HG03159 (cell line): Measurements from ENCODE around the gene CST9.
"Not testable (repeated sequence)": the region's sequence is repeated elsewhere in the genome, so short reads cannot be mapped to it uniquely, and the experiment has no call there.

Experiments
- ATAC-seq: cut with Tn5 transposase; IDR thresholded peaks from one replicate; pipeline ENCODE4 v1.9.1; 2021; ENCODE audit warnings: mild to moderate bottlenecking, moderate library complexity; ENCODE audit not compliant: unreplicated experiment

CST9 gene

DNA sequence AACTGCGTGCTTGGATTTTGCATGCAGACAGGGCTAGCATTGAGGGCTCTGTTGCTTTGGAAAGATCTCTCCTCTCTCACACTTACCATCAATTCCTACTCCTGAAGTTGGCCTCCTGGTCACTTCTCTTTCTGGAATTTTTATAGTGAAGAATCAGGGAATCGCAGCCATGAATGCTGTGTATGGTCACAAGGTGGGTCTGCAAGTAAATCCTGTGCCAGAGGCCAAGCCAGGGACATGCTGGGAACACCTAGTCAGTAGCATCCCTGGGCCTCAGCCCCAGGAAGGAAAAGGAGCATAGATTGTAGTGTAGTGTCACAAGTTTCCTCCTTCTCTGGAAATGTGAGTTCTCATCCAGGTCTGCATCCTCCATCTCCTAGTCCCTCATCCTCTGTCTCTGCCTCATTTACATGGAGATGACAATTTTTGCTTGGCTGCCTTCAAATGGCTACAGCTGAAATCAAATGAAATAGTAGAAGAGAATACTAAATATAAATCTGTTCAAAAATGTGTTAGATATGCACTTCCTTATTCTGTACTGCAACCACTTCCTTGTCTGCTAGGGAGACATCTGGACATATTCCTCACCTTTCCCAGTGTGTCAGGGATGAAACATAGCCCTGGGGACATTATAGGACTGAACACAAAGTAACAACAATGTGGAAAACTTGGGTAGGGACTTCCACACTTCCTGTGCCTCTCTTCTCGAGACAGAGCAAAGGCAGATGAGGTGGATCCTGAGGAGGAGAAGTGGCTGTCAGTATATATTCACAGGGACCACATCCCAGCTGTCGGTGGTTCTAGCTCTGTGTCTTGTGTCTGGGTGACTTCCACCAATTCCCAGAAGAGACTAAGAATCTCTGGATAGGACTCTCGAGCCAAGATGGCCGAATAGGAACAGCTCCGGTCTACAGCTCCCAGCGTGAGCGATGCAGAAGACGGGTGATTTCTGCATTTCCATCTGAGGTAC is 17.0 kb downstream of the CST9 start:
- no peak for ATAC-seq

DNA sequence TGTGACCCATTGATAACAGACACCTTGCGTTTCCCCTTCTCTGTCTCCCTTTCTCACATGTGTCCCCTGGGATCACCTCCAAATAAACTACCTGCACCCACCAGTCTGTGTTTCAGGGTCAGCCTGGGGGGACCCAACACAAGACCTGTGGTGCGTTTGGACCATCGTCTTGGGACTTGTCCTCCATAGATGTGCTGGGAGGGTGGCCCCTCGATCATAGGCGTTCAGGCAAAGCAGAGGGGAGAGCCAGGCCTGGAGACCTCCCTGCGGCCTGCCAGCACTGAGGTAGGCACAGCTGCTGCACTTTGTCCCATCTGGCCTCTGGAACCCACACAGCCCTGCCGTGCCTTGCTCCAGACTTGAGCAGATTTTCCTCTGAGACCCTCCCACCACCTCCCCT is 18.1 kb downstream of the CST9 start:
- ATAC-seq: no peak

DNA sequence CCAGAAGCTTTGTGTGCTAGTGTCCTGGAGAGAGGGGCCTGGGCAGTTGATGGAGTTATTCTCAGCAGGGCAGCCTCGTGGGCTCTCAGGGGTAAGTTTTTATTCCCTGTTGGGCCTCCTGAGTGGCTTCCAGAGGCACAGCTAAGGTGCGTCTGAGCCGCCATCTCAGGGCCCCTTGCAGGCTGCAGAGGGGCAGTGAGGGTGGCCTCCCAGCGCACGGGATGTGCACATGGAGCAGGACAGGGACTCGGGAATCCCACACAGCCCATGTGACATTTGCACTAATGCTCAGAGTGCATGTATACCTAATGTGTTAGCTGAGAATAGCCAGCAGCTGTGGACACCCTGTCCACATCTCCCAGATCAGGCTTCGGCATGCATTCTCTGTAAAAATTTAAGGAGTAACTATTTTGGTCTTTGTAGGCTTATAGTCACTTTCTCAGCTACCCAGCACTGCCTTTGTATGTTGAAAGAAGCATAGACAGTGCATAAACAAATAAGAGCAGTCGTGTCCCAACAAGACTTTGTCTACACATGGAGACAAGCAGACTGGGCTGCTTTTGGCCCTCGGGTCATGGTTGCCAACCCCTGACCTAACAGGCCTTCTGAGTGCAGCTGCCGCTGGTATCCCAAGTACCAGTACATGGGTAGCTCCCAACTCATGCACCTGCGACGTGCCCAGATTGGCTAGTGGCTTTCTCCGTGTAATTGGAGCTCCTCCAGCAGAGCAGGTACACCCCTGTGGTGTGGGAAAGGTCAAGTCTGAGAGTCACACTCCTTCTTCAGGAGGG is 18.8 kb downstream of the CST9 start:
- no peak for ATAC-seq

DNA sequence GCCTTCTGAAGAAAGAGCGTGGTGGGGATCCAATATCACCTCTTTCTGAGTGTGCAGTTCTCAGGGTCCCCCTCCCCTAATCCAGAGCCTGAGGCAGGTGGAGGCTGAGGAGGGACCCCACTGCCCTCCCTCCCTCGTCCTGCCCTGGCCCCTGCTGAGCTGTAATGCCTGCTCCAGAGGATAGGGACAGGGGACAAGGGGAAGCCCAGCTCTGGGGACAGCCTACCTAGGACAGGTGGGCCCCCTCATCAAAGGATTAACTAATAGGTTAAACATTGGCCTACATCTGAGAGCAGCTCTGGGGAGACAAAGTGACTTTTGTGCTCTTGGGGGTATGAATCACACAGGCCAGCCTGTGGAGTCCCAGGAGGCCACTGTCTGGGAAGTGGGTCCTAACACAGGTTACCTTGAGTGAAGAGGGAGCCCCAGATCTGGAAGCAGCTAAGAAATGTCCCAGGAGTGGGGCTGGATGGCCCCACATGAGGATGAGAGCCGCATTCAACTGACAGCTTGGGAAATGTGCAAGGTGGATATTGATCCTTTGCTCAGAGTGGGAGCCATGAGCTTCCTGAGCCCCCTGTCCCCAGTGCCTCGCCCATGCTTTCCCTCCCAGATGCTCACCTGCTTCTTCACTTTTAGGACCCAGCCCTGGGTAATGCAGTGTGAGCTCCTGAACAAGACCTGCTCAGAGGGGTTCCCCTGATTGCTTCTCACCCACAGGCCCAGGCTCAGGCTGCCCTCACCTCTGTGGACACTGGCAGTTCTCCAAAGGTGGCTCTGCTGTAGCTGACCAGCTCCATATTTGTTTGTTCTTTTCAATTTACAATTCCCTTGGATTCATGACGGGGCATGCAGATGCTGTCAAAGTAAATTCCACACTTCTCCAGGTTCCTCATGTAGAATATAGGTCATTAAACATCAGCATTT is 19.6 kb downstream of the CST9 start:
- no peak for ATAC-seq

- no peak for ATAC-seq
These were observed 20.3 kb downstream of the CST9 start for GRCh38 chr20:23585449-23585807.

DNA sequence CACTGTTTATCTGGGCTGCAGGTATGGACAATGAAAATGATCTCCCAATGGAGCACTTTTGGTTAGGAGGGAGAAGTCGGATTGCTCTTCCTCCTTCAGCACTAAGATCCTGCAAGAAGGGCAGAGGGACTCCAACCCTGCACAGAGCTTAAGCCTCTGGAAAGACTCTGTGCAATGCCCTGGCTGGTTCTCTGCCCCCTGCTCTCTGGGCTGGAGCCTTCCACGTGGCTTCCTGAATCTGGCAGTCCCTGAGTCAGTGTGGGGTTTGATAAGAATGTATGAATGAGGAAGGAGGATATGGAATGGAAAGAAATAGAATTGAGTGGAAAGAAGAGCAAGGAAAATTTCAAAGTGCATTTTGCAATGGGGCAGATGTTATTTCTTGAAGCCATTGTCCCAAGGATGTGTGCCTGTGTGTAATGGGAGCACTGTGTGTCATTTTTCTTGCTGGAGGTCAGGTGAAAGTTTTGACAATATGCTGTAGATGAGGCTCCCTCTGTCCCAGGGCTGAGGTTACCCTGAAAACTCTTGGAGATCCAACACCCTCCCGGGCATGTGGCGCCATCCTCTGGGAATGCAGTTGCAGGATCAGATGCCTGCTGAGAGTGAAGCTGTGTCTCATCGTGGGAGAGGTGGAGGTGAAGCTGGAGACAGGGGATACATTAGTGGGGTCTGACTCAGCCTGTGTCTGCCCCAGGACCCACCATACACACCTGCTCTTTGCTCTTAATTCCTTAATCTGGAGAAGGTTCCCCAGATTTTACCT is 21.1 kb downstream of the CST9 start:
- ATAC-seq: no peak

DNA sequence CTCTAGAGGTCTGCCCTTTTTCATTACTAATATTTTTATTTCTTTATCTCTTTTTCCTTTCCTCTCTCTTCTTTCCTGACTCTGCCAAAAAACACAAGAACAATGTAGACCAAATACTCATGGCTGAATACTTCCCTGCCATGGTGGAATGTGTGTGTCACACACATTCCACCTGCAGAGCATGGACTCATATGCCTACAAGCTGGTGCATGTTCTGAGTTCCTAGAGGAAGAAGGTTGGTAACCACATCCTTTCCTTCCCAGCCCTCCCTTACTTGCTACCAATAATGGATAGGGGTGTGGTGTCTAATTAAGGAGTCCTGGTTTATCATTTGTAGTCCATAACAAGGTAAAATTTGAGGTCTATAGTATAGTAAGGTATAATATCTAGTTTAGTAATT is 22.2 kb downstream of the CST9 start:
- ATAC-seq: no peak

GRCh38 chr20:23582293-23582692 is 23.4 kb downstream of the CST9 start:
- ATAC-seq: no peak

- ATAC-seq: not testable (repeated sequence)
These were observed 23.9 kb downstream of the CST9 start for GRCh38 chr20:23581833-23582232.

GRCh38 chr20:23574977-23575376 is 30.7 kb downstream of the CST9 start:
- ATAC-seq: no peak

GRCh38 chr20:23570178-23570760 is 35.4 kb downstream of the CST9 start:
- no peak for ATAC-seq

DNA sequence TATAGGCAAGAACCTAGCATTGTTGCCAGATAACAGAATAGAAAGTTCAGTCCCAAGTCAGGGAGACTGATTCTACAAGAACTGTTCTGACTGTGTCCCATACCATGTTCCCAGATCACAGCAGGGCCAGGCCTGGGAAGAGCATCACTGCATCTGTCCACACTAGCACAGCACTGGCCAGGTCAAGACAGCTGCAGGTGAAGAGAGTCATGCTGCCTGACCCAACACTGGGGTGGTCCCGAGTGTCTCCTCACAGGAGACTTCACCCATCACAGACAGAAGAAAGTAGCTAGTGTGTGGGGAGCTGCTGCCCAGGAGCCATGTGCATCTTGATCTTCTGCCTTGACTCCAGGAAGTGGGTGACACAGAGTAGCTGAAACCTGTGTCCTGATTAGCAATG is 36.1 kb downstream of the CST9 start:
- ATAC-seq: no peak

- ATAC-seq: no peak
These were observed 36.8 kb downstream of the CST9 start for GRCh38 chr20:23568971-23569330.

DNA sequence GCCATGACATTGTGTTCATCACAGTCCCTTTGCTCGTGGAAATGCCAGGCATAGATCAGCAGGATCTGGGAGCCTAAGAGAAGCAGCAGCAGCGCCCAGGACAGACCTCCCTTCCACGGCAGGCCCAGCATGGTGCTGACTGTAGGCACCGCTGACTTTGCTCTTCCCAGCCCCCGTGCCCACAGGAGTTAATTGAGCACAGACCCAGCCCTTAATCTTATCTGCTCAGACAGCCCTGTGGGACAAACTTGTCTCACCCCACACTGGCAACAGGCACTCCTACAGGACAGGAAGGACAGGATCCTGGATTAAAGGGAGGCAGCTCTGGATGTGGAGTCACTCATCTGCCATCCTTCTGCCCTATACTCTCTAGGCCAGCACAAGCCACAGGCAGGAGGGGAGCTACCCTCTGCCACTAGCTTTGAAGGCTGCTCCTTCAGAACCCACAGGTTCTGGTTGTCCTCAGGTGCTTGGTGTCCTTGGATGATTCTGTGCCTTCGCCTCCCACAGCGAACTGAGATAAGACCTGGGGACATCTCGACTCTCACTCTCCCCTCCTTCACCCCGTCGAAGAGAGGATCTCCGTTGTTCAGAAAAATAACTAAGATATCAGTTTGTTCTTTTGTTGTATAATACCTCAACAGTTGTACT is 37.3 kb downstream of the CST9 start, which contains the start of gene CST9L:
Gene CST9L (minus strand): TSS at position 165 of the 651 bp plus-strand sequence. CDS start 34 bp downstream, at position 131.
- no peak for ATAC-seq

- no peak for ATAC-seq
These were observed 39.4 kb downstream of the CST9 start for GRCh38 chr20:23566199-23566932.

GRCh38 chr20:23565503-23566045 is 40.1 kb downstream of the CST9 start:
- no peak for ATAC-seq

DNA sequence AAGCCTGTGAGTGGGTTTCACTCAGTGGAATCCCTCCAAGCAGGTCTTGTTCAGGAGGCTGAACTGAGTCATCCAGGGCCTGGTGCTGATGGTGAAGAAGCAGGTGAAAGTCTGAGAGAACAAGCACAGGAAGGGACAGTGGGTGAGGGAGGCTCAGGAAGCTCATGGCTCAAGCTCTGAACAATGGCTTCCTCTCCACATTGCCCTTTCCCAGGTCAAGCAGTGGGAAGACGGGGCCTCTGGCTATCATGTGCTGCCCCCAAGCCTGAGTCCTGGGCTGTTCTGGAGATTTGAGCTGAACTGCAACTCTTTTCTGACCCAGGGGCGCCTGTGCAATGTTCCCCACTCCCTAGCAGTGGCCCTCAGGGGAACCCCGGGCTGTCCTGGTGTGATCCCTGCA is 40.8 kb downstream of the CST9 start:
- no peak for ATAC-seq

GRCh38 chr20:23562721-23563342 is 42.9 kb downstream of the CST9 start:
- ATAC-seq: no peak
